ENCODE measurements around the gene GPR108.

DNA sequence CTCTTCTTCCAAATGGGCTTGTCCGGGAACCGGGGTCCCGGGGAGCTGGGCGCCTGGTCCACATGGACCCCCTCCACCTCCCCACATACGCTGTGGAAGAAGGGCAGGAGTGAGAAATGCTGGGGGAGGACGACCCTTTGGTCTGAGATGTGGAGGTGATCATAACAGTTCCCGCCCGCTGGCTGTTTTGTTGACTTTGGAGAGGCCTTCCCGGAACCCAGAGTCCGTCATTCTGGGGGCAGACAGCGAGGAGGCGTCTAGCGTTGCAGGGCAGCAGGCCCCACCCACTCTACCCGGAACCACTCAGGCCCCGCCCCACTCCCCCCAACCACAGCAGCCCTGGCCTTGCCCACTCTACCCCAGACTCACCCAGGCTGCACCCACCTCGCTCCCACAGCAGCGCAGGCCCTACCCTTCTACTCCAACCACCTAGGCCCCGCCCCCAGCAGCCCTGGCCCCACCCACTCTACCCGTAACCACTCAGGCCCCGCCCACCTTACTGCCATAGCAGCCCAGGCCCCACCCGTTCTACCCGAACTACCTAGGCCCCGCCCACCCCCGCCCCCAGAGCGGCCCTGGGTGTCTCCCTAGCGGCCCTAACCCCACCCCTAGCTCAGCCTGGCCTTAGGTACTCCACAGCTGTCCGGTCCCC, 7.1 kb downstream of the GPR108 start:
- TF ChIP-seq, protein P1, sequence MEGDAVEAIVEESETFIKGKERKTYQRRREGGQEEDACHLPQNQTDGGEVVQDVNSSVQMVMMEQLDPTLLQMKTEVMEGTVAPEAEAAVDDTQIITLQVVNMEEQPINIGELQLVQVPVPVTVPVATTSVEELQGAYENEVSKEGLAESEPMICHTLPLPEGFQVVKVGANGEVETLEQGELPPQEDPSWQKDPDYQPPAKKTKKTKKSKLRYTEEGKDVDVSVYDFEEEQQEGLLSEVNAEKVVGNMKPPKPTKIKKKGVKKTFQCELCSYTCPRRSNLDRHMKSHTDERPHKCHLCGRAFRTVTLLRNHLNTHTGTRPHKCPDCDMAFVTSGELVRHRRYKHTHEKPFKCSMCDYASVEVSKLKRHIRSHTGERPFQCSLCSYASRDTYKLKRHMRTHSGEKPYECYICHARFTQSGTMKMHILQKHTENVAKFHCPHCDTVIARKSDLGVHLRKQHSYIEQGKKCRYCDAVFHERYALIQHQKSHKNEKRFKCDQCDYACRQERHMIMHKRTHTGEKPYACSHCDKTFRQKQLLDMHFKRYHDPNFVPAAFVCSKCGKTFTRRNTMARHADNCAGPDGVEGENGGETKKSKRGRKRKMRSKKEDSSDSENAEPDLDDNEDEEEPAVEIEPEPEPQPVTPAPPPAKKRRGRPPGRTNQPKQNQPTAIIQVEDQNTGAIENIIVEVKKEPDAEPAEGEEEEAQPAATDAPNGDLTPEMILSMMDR (IDR thresholded peaks at IDR 0.05) = no peak
- no peak for TF ChIP-seq POLR2AphosphoS5 (IDR thresholded peaks at IDR 0.05)
- no peak for TF ChIP-seq POLR2A (IDR thresholded peaks at IDR 0.05)
- TF ChIP-seq EP300 (IDR thresholded peaks at IDR 0.05) = no peak
